GM21825 (cell line): ENCODE data around the gene DNAI7.
A peak's percentile ranks its signal among the peaks of the same experiment; 100 is the strongest.

Experiments
- ATAC-seq: cut with Tn5 transposase; IDR thresholded peaks from one replicate; pipeline ENCODE4 v1.9.1; 2021; ENCODE audit warnings: mild to moderate bottlenecking, moderate library complexity; ENCODE audit not compliant: unreplicated experiment

The DNAI7 gene

GRCh38 chr12:25102402-25102801 lies 92.6 kb downstream of the DNAI7 start:
- ATAC-seq: no peak

- ATAC-seq: peak; percentile 40
Observed at GRCh38 chr12:25101092-25101445, 93.9 kb downstream of the DNAI7 start.

GRCh38 chr12:25100194-25101091 lies 94.5 kb downstream of the DNAI7 start:
- ATAC-seq: peak; percentile 56

- no peak for ATAC-seq
Observed at GRCh38 chr12:25099010-25099409, 96.0 kb downstream of the DNAI7 start.

- ATAC-seq: no peak
Observed at GRCh38 chr12:25089738-25090137, 105.2 kb downstream of the DNAI7 start.

- ATAC-seq: no peak
Observed at GRCh38 chr12:25087596-25087995, 107.4 kb downstream of the DNAI7 start.

GRCh38 chr12:25084816-25085215 lies 110.1 kb downstream of the DNAI7 start:
- no peak for ATAC-seq

GRCh38 chr12:25083211-25083610 lies 111.7 kb downstream of the DNAI7 start:
- no peak for ATAC-seq

GRCh38 chr12:25082628-25083027 lies 112.3 kb downstream of the DNAI7 start:
- no peak for ATAC-seq

GRCh38 chr12:25079393-25079792 lies 115.6 kb downstream of the DNAI7 start:
- ATAC-seq: no peak

- ATAC-seq: peak; percentile 56
Observed at GRCh38 chr12:25074954-25075353, 120.0 kb downstream of the DNAI7 start.

- ATAC-seq: no peak
Observed at GRCh38 chr12:25074113-25074512, 120.8 kb downstream of the DNAI7 start.

- ATAC-seq: no peak
Observed at GRCh38 chr12:25072906-25073650, 121.9 kb downstream of the DNAI7 start.

GRCh38 chr12:25071366-25071765 lies 123.6 kb downstream of the DNAI7 start:
- no peak for ATAC-seq

- no peak for ATAC-seq
Observed at GRCh38 chr12:25069224-25069623, 125.7 kb downstream of the DNAI7 start.

GRCh38 chr12:25065035-25065434 lies 129.9 kb downstream of the DNAI7 start:
- no peak for ATAC-seq

- ATAC-seq: no peak
Observed at GRCh38 chr12:25063873-25064628, 130.9 kb downstream of the DNAI7 start.

- peak; percentile 44 for ATAC-seq
Observed at GRCh38 chr12:25058658-25059058, 136.3 kb downstream of the DNAI7 start.
